GM19328 (cell line): Measurements from ENCODE around the gene KIAA1671.

Source experiments
- ATAC-seq: cut with Tn5 transposase; IDR thresholded peaks from one replicate; pipeline ENCODE4 v1.9.1; 2021; ENCODE audit warnings: mild to moderate bottlenecking, moderate library complexity; ENCODE audit not compliant: unreplicated experiment

The KIAA1671 gene

GRCh38 chr22:25032066-25032465, 79.5 kb downstream of the KIAA1671 start:
- ATAC-seq, result no peak

GRCh38 chr22:25035715-25036114, 83.2 kb downstream of the KIAA1671 start:
- no peak for ATAC-seq

- ATAC-seq, result no peak
Measured at GRCh38 chr22:25038239-25038638, 85.7 kb downstream of the KIAA1671 start.

- no peak for ATAC-seq
Measured at GRCh38 chr22:25038771-25039170, 86.3 kb downstream of the KIAA1671 start.

GRCh38 chr22:25039255-25039654, 86.7 kb downstream of the KIAA1671 start:
- no peak for ATAC-seq

GRCh38 chr22:25039754-25040153, 87.2 kb downstream of the KIAA1671 start:
- ATAC-seq, result no peak

GRCh38 chr22:25045159-25045558, 92.6 kb downstream of the KIAA1671 start:
- ATAC-seq, result no peak

GRCh38 chr22:25048071-25048470, 95.6 kb downstream of the KIAA1671 start:
- no peak for ATAC-seq

GRCh38 chr22:25048659-25049647, 96.4 kb downstream of the KIAA1671 start:
- ATAC-seq, result no peak

GRCh38 chr22:25049770-25050169, 97.3 kb downstream of the KIAA1671 start:
- ATAC-seq, result no peak

- no peak for ATAC-seq
Measured at GRCh38 chr22:25050566-25050965, 98.0 kb downstream of the KIAA1671 start.

- ATAC-seq, result no peak
Measured at GRCh38 chr22:25051073-25051472, 98.6 kb downstream of the KIAA1671 start.

- no peak for ATAC-seq
Measured at GRCh38 chr22:25051983-25052710, 99.6 kb downstream of the KIAA1671 start.

- no peak for ATAC-seq
Measured at GRCh38 chr22:25053153-25053805, 100.8 kb downstream of the KIAA1671 start.

GRCh38 chr22:25054943-25055511, 102.5 kb downstream of the KIAA1671 start:
- ATAC-seq, result no peak

GRCh38 chr22:25057013-25057881, 104.7 kb downstream of the KIAA1671 start:
- ATAC-seq, result no peak

GRCh38 chr22:25059438-25059837, 106.9 kb downstream of the KIAA1671 start:
- no peak for ATAC-seq

GRCh38 chr22:25060522-25061071, 108.1 kb downstream of the KIAA1671 start:
- ATAC-seq, result no peak

- ATAC-seq, result no peak
Measured at GRCh38 chr22:25061134-25061533, 108.6 kb downstream of the KIAA1671 start.
